Measurements from ENCODE around the gene POU3F1.

Gene POU3F1

GRCh38 chr1:38073534-38074301 lies 27.1 kb upstream of the POU3F1 start:
- no peak for DNase-seq

- no peak for DNase-seq
Measured at GRCh38 chr1:38072858-38073257, 26.3 kb upstream of the POU3F1 start.

- no peak for DNase-seq
Measured at GRCh38 chr1:38071312-38072256, 25.0 kb upstream of the POU3F1 start.

GRCh38 chr1:38068980-38069340 lies 22.4 kb upstream of the POU3F1 start:
- no peak for DNase-seq

GRCh38 chr1:38068220-38068979 lies 21.8 kb upstream of the POU3F1 start:
- no peak for DNase-seq

- DNase-seq, result peak in 1 of 2 experiments; percentile 15
Measured at GRCh38 chr1:38064197-38064903, 17.8 kb upstream of the POU3F1 start.

- DNase-seq, result no peak
Measured at GRCh38 chr1:38063616-38064015, 17.0 kb upstream of the POU3F1 start.

GRCh38 chr1:38062361-38063288 lies 16.0 kb upstream of the POU3F1 start:
- no peak for DNase-seq

GRCh38 chr1:38061883-38062328 lies 15.3 kb upstream of the POU3F1 start:
- DNase-seq, result peak in 1 of 2 experiments; percentile 34

GRCh38 chr1:38061290-38061689 lies 14.7 kb upstream of the POU3F1 start:
- no peak for DNase-seq

- no peak for DNase-seq
Measured at GRCh38 chr1:38060498-38060897, 13.9 kb upstream of the POU3F1 start.

GRCh38 chr1:38059635-38060250 lies 13.2 kb upstream of the POU3F1 start:
- no peak for DNase-seq

GRCh38 chr1:38055965-38056364 lies 9.4 kb upstream of the POU3F1 start:
- no peak for DNase-seq

GRCh38 chr1:38055398-38055797 lies 8.8 kb upstream of the POU3F1 start:
- DNase-seq, result no peak

- no peak for DNase-seq
Measured at GRCh38 chr1:38053416-38054091, 7.0 kb upstream of the POU3F1 start.

GRCh38 chr1:38052750-38053415 lies 6.3 kb upstream of the POU3F1 start:
- DNase-seq, result no peak

GRCh38 chr1:38051079-38051543 lies 4.5 kb upstream of the POU3F1 start:
- DNase-seq, result no peak

- DNase-seq, result no peak
Measured at GRCh38 chr1:38050397-38051078, 3.9 kb upstream of the POU3F1 start.

- DNase-seq, result no peak
Measured at GRCh38 chr1:38047603-38048141, 1.1 kb upstream of the POU3F1 start.
